Measurements from ENCODE around the gene TAF15.

Gene TAF15

GRCh38 chr17:35788477-35789368, 20.6 kb upstream of the TAF15 start:
- no peak for TF ChIP-seq CTCF (IDR thresholded peaks at IDR 0.05)

- TF ChIP-seq CTCF (IDR thresholded peaks at IDR 0.05), result no peak
Measured at GRCh38 chr17:35790841-35791240, 18.4 kb upstream of the TAF15 start.

DNA sequence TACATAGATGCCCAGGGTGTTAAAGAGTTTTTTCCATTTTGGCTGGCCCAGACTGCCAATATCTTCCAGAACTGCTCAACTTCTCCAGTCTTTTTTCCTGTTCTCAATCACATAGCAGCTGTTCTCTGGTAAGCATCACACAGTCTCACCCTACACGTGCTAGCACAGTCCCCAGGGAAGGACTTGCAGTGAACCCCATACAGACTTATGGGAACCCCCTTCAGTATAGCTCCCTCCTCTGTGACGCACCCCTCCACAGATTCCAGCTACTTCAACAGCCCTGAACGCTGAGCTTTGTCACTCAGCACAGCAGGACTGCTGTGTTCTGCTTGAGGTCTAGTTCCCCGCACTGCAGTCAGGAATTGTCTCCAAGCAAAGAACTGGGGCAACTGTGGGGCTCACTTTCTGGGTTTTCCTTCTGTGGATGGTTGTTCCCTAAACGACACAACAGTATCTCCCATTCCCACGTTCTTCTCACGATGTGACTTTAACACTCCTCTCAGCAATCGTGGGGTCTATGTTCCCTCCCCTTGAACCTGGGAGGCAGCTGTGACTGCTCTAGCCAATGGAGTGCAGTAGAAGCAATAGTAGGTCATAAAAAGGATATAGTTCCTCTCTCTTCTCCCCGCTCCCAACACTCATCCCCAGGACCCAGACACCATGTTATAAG, 17.5 kb upstream of the TAF15 start:
- TF ChIP-seq CTCF (IDR thresholded peaks at IDR 0.05), result no peak

- TF ChIP-seq CTCF (IDR thresholded peaks at IDR 0.05), result no peak
Measured at GRCh38 chr17:35793257-35793656, 16.0 kb upstream of the TAF15 start.

DNA sequence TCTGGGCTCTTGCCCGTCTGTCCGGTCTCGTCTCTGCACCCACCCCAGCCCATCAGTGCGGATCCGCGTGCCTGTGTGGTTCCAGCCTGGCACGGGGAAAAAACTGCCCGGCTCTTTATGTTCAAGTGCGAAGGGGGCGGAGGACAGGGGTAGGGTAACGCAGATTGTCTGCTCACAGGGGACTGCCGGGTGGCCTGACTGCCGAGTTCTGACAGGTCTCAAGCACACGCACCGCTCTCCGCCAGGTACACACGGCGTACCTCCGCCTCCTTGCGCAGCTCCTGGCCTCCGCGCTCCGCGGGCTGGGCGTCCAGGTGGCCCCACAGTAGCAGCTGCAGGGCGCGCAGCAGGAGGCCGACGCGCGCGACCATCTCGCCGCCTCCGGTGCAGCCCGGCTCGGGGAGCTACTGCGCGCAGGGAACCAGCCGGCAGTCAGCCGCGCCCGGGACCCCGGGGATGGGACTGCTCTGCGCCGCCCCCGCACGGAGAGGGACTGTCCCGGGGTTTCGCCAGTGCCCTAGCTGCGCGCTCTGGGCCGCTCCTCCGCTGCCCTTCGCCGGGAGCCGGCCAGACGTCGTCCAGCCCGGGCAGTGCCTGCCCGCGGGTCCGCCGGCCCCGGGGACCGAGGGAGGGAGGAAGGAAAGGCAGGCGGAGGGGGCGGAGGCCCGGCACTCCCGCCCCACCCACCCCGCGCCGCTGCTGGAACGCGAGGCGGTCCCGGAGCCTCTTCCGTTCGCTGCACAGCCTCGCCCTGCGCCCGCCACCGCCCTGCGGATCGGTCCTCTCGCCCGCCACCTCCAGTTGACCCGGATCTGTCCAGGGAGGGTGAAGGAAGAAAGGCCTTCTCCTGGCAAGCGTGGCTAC, 14.0 kb upstream of the TAF15 start, which contains the start of gene MMP28:
Gene MMP28, minus strand, starts transcription at position 635 of the 864 bp plus-strand sequence. Its CDS starts 264 bp downstream, at position 371.
- no peak for TF ChIP-seq CTCF (IDR thresholded peaks at IDR 0.05)

DNA sequence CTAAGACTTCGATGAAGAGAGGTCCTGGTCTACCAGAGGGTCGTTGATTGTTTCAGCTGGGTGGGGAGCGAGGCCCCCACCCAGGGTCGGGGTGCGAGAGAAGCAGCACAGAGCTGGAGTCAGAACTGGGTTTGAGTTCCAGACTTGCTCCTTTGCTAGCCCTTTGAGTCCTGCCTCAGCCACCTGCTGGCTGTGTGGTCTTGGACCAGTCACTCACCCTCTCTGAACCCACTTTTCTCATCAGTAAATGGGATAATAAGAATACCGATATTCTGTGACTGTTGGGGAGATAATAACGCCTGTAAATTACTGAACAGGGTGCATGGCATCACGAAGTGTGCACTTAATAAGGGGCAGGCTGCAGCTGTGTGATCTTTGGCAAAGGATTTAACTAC, 13.4 kb upstream of the TAF15 start:
- no peak for TF ChIP-seq CTCF (IDR thresholded peaks at IDR 0.05)

GRCh38 chr17:35796942-35797341, 12.3 kb upstream of the TAF15 start:
- no peak for TF ChIP-seq CTCF (IDR thresholded peaks at IDR 0.05)

Measured in LNCAP (cell line).